ENCODE measurements around the gene IFIT1. TPM values are rescaled to one million over a fixed set of nuclear protein-coding genes. Genes with fewer than 3 reads are reported as not detected.

Gene IFIT1
- polyA plus RNA-seq, 1 donor (not counting 4 experiments of a cell fraction or from before 2014, with no cell fraction given): 140 TPM

DNA sequence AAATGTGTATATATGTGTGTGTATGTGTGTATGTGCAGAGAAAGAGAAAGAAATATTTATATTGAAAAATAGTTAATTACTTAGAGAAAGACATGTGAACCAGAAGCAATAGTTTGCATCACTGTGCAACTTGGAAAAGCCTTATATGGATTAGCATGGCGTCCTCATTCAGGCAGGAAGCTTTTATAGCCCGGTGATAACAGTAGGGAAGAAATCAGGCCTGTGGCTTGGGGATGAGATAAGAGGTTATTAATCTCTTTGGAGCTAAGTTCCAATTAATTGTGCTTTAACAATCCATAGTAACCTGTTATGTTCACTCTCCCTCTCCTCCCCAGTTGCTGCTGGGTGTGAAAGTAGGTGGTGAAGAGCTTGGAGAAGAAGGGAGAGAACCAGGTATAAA lies 58.5 kb downstream of the IFIT1 start:
- FAIRE-seq (no peak), DNase-seq (ENCODE audit: low read depth, low spot score) (no peak)
- Histone ChIP-seq H3K9ac (ENCODE audit: control insufficient read depth, extremely low read depth, insufficient read depth, low read length) (no peak overlapping the region), H3K36me3 (ENCODE audit: control insufficient read depth in 2 of 2, extremely low read depth in 1 of 2, insufficient read depth in 2 of 2, low read length in 2 of 2) (no peaks in the 10 kb centered on the region), H3K4me2 (ENCODE audit: control insufficient read depth, extremely low read depth, insufficient read depth, low read depth, low read length) (no peak overlapping the region), H3K9me1 (ENCODE audit: control insufficient read depth, extremely low read depth, insufficient read depth, low read length) (no peaks in the 10 kb centered on the region), H3K79me2 (ENCODE audit: control insufficient read depth, insufficient read depth, low read length) (no peaks in the 10 kb centered on the region), H3K4me3 (ENCODE audit: control insufficient read depth in 2 of 3, extremely low read depth in 1 of 3, insufficient read depth in 2 of 3, low read depth in 1 of 3, low read length in 3 of 3) (no peak overlapping the region), H3K9me3 (ENCODE audit: control insufficient read depth, low read depth, low read length) (no peaks in the 10 kb centered on the region), H2AFZ (ENCODE audit: control insufficient read depth, low read length) (no peak overlapping the region), H4K20me1 (ENCODE audit: control insufficient read depth, extremely low read depth, insufficient read depth, low read length) (no peaks in the 10 kb centered on the region), H3K27me3 (ENCODE audit: control insufficient read depth, extremely low read depth, insufficient read depth, low read length) (no peaks in the 10 kb centered on the region), H3K4me1 (ENCODE audit: control insufficient read depth, extremely low read depth, insufficient read depth, low read length) (peaks cover 7% of the 10 kb centered on the region), H3K27ac (ENCODE audit: control insufficient read depth, insufficient read depth, low read length) (no peak overlapping the region)
- no peak for TF ChIP-seq EZH2 (IDR thresholded peaks at IDR 0.05; ENCODE audit: low read length)
- TF ChIP-seq, protein P1, sequence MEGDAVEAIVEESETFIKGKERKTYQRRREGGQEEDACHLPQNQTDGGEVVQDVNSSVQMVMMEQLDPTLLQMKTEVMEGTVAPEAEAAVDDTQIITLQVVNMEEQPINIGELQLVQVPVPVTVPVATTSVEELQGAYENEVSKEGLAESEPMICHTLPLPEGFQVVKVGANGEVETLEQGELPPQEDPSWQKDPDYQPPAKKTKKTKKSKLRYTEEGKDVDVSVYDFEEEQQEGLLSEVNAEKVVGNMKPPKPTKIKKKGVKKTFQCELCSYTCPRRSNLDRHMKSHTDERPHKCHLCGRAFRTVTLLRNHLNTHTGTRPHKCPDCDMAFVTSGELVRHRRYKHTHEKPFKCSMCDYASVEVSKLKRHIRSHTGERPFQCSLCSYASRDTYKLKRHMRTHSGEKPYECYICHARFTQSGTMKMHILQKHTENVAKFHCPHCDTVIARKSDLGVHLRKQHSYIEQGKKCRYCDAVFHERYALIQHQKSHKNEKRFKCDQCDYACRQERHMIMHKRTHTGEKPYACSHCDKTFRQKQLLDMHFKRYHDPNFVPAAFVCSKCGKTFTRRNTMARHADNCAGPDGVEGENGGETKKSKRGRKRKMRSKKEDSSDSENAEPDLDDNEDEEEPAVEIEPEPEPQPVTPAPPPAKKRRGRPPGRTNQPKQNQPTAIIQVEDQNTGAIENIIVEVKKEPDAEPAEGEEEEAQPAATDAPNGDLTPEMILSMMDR (optimal IDR thresholded peaks at IDR 0.05 in 1 of 3, IDR thresholded peaks at IDR 0.05 in 1 of 3, conservative IDR thresholded peaks at IDR 0.05 in 1 of 3; ENCODE audit: extremely low read depth in 1 of 3, insufficient read depth in 2 of 3, low read length in 3 of 3): no peak
- dilution Hi-C loops (cut with MboI; ENCODE audit: extremely low pct_ligation_motif_present, low sequenced_read_pairs): no loop called here

DNA sequence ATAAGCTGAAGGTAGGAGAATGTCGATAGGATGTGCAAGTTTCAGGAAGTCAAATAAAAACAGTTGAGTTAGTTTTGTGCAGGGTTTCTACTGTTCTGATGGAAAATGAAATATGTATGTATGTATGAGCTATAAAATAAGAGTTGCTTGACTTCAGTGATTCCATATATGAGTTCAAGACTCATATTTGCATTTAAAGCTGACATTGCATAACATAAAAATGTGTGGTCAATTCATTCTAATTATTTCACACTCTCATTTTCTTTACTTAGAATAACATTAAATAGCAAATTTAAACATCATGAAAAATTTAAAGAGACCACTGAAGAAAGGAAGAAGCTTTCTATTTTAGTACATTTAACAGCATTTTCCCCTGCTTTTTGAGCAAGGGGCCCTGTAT lies 59.8 kb downstream of the IFIT1 start:
- no peak overlapping the region for H3K4me2 ChIP-seq (ENCODE audit: control insufficient read depth, extremely low read depth, insufficient read depth, low read depth, low read length)
- dilution Hi-C loops (cut with MboI; ENCODE audit: extremely low pct_ligation_motif_present, low sequenced_read_pairs): no loop called here
- H2AFZ ChIP-seq (ENCODE audit: control insufficient read depth, low read length): no peak overlapping the region
- DNase-seq (ENCODE audit: low read depth, low spot score) (no peak), FAIRE-seq (no peak)
- no peak overlapping the region for H3K9ac ChIP-seq (ENCODE audit: control insufficient read depth, extremely low read depth, insufficient read depth, low read length)
- H3K9me3 ChIP-seq (ENCODE audit: control insufficient read depth, low read depth, low read length): no peaks in the 10 kb centered on the region
- H4K20me1 ChIP-seq (ENCODE audit: control insufficient read depth, extremely low read depth, insufficient read depth, low read length): no peaks in the 10 kb centered on the region
- H3K79me2 ChIP-seq (ENCODE audit: control insufficient read depth, insufficient read depth, low read length): no peaks in the 10 kb centered on the region
- H3K4me3 ChIP-seq (ENCODE audit: control insufficient read depth in 2 of 3, extremely low read depth in 1 of 3, insufficient read depth in 2 of 3, low read depth in 1 of 3, low read length in 3 of 3): no peak overlapping the region
- peaks cover 10% of the 10 kb centered on the region for H3K4me1 ChIP-seq (ENCODE audit: control insufficient read depth, extremely low read depth, insufficient read depth, low read length)
- H3K36me3 ChIP-seq (ENCODE audit: control insufficient read depth in 2 of 2, extremely low read depth in 1 of 2, insufficient read depth in 2 of 2, low read length in 2 of 2): no peaks in the 10 kb centered on the region
- no peaks in the 10 kb centered on the region for H3K9me1 ChIP-seq (ENCODE audit: control insufficient read depth, extremely low read depth, insufficient read depth, low read length)
- no peak overlapping the region for H3K27ac ChIP-seq (ENCODE audit: control insufficient read depth, insufficient read depth, low read length)
- TF ChIP-seq, protein P1 (optimal IDR thresholded peaks at IDR 0.05 in 1 of 3, IDR thresholded peaks at IDR 0.05 in 1 of 3, conservative IDR thresholded peaks at IDR 0.05 in 1 of 3; ENCODE audit: extremely low read depth in 1 of 3, insufficient read depth in 2 of 3, low read length in 3 of 3): no peak
- no peak for TF ChIP-seq EZH2 (IDR thresholded peaks at IDR 0.05; ENCODE audit: low read length)
- no peaks in the 10 kb centered on the region for H3K27me3 ChIP-seq (ENCODE audit: control insufficient read depth, extremely low read depth, insufficient read depth, low read length)
